ENCODE measurements around the gene TCEAL2.
"Not testable (repeated sequence)": the region's sequence is repeated elsewhere in the genome, so short reads cannot be mapped to it uniquely, and the experiment has no call there.

TCEAL2 gene

DNA sequence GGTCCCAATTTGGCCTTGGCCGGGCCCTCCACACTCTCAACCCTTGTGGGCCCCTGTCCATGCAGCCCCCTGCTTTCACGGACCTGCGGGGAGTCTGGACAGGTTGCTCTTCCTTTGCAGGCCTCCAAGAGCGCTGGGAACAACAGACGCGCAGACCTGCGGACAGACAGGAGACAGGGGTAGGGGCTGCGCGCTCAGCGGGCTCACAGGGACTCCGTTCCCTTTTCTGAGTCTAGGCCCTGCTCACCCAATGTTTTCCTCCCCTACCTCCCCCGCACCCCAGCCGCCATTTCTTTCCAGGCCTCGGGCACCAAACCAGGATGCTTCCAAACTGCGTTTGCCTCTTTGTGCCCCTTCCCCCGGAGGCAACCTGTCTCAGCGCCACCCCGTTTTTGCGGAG is 16.2 kb downstream of the TCEAL2 start:
- H3K9me3 ChIP-seq (ENCODE audit: control insufficient read depth, low read length); H3K4me1 ChIP-seq (ENCODE audit: control insufficient read depth, insufficient read depth, low read length, poor library complexity, severe bottlenecking); H3K27ac ChIP-seq (ENCODE audit: low read depth, low read length, severe bottlenecking); H3K36me3 ChIP-seq (ENCODE audit: control insufficient read depth, insufficient read depth, low read length); H3K4me3 ChIP-seq (ENCODE audit: extremely low read depth, insufficient read depth, low read length, poor library complexity, severe bottlenecking): not testable (repeated sequence)
- 84 to 96% methylated on average over 3 to 9 of the region's 19 CpGs for WGBS, 2 experiments (ENCODE audit: insufficient coverage in 2 of 2)

DNA sequence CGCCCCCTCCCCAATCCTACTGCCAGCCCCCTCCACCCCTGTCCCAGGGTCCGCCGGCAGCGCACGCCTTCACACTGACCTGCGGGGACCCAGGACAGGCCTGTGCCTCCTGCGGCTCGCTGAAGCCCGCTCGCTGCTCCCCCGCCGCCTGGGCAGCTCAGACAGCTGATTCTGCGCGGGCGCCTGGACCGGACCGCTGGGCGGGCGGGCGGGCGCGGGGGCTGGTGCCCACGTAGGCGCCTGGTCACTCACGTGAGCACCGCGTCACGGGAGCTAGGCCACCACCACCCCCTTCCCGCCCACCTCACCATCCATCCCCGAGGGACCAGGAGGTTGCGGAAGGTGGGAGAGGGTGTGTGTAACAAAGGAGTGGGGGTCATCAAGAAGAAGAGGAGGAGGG is 16.8 kb downstream of the TCEAL2 start, which contains the start of gene TCEAL6:
Gene TCEAL6 (minus strand): TSS at position 208 of the 400 bp plus-strand sequence.
- H3K4me3 ChIP-seq (ENCODE audit: extremely low read depth, insufficient read depth, low read length, poor library complexity, severe bottlenecking); H3K36me3 ChIP-seq (ENCODE audit: control insufficient read depth, insufficient read depth, low read length); H3K27ac ChIP-seq (ENCODE audit: low read depth, low read length, severe bottlenecking); H3K4me1 ChIP-seq (ENCODE audit: control insufficient read depth, insufficient read depth, low read length, poor library complexity, severe bottlenecking); H3K9me3 ChIP-seq (ENCODE audit: control insufficient read depth, low read length): not testable (repeated sequence)
- no CpG with 5 or more reads among the region's 31 CpGs for WGBS, 2 experiments (ENCODE audit: insufficient coverage in 2 of 2)

DNA sequence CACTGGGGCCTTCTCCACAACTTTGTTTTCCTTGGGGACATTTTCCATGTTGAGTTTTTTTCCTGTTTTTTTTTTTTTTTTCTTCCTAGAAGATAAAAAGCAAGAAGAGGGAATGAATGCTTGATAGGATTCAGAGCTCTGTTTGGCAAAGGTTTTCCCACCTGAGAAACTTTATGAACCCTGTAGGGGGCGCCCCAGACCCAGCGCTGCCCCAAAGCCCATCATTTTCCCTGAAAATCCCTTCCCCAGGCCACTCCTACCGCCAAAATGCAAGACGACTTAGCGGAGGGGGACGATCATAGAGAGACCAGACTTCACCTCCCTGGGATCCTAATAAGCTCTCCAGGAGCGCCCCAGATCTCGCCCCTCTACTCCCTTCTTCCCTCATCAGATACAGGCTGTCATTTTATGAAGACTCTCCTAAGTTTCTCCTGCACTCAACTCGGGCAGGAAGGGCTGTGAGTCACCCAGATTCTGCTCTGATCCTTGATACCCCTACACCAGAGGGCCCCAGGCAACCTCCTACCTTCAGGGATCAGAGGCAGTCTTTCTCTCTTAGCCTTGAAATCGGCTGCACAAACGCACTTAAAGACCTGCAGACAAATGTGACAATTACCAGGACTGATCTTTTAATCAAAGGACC is 28.9 kb downstream of the TCEAL2 start:
- no peaks in the 10 kb centered on the region for H3K4me1 ChIP-seq (ENCODE audit: control insufficient read depth, insufficient read depth, low read length, poor library complexity, severe bottlenecking)
- no peak overlapping the region for H3K4me3 ChIP-seq (ENCODE audit: extremely low read depth, insufficient read depth, low read length, poor library complexity, severe bottlenecking)
- H3K27ac ChIP-seq (ENCODE audit: low read depth, low read length, severe bottlenecking) = no peak overlapping the region
- no peaks in the 10 kb centered on the region for H3K36me3 ChIP-seq (ENCODE audit: control insufficient read depth, insufficient read depth, low read length)
- 11 to 17% methylated on average over 1 to 9 of the region's 11 CpGs for WGBS, 2 experiments (ENCODE audit: insufficient coverage in 2 of 2)
- no peaks in the 10 kb centered on the region for H3K9me3 ChIP-seq (ENCODE audit: control insufficient read depth, low read length)

DNA sequence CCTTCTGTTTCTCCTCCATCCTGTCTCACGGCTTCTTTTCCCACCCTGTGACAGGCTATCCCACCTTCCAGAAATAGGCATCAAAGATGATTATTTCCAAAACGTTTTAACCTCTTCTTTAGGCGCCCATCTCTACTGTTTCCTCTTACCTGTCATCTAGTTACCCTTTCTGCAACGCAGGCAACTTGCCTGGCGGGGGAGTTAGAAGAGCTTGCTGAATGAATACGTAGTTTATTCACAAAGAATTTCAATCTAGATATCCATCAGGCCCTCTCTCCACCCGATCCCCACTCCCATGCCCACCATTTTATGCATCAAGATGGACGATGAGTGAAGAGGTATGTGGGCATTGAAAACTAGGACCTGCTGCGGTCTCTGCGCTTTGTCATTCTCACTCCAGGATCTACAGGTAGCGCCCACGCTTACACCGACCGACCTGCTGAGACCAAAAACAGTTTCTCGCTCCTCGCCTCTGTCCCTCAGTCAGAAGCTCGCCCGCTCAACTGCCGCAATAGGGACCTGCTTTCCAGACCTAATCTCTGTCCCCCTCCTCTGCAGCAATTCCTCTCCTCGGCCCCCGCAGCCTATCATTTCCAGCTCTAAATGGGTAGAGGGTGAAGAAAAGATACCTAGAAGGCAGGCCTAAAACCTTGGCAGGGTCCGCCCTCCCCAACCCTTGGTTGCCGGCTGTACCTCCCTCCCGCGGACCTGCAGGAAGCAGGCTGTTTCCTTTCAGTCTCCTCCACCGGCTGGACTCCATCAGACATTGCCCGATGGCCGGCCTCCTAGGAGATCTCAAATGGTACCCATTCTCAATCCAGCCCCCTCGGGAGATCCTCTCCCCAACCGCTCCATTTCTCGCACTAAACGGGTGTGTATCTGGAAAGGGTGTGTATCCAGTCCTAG is 29.7 kb downstream of the TCEAL2 start:
- 28 to 30% methylated on average over 6 to 11 of the region's 32 CpGs for WGBS, 2 experiments (ENCODE audit: insufficient coverage in 2 of 2)
- Histone ChIP-seq H3K27ac (ENCODE audit: low read depth, low read length, severe bottlenecking) (no peak overlapping the region), H3K36me3 (ENCODE audit: control insufficient read depth, insufficient read depth, low read length) (no peaks in the 10 kb centered on the region), H3K9me3 (ENCODE audit: control insufficient read depth, low read length) (no peaks in the 10 kb centered on the region), H3K4me3 (ENCODE audit: extremely low read depth, insufficient read depth, low read length, poor library complexity, severe bottlenecking) (peak overlapping the region; percentile 8), H3K4me1 (ENCODE audit: control insufficient read depth, insufficient read depth, low read length, poor library complexity, severe bottlenecking) (no peaks in the 10 kb centered on the region)

DNA sequence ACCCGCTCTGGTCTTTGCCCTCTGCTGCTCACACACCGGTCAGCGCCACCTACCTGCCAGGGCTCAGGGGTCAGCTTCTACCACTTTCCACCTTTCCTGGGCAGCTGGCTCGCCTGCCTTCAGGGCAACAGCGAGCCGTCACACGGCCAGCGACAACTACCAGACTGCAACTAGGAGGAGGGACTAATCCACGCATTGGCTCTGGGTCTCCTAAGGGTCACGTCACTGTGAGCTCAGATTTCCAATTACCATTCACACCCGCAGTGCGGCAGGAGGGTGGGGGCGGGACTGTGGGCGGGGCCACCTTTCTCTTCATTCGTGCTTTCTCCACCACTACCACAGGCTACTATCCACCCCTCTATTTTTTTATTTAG is 30.3 kb downstream of the TCEAL2 start, which contains the start of gene BEX5:
Gene BEX5 (minus strand): TSS at position 172 of the 374 bp plus-strand sequence. CDS start 1,712 bp downstream, outside the sequence.
- Histone ChIP-seq H3K9me3 (ENCODE audit: control insufficient read depth, low read length) (no peaks in the 10 kb centered on the region), H3K4me3 (ENCODE audit: extremely low read depth, insufficient read depth, low read length, poor library complexity, severe bottlenecking) (peak within 1 kb of the TSS; percentile 8), H3K4me1 (ENCODE audit: control insufficient read depth, insufficient read depth, low read length, poor library complexity, severe bottlenecking) (no peaks in the 10 kb centered on the region), H3K27ac (ENCODE audit: low read depth, low read length, severe bottlenecking) (no peak within 1 kb of the TSS), H3K36me3 (ENCODE audit: control insufficient read depth, insufficient read depth, low read length) (no peaks in the 10 kb centered on the region)
- WGBS, 2 experiments (ENCODE audit: insufficient coverage in 2 of 2) = 18% methylated on average over 2 of the region's 15 CpGs; no CpG with 5 or more reads in 1 of the 2 experiments
